HCT116 (cell line): ENCODE measurements around the gene SLC25A22. TPM values are rescaled to one million over a fixed set of nuclear protein-coding genes. Genes with fewer than 3 reads are reported as not detected.

Experiments
- ATAC-seq: fragments of 200-7000 bp; cut with Tn5 transposase; 2 replicates; pipeline ENCODE4 v1.9.1; 2020; ENCODE audit warnings: mild to moderate bottlenecking, moderate library complexity
- BruUV-seq: library from RNA; stranded (reverse); fragments of 400-500 nt; replicated peaks from 2 replicates; lab custom pipeline; 2021; lab: Mats Ljungman, UMichigan
- CTCF ChIA-PET: fragments of 300-600 bp; sonication (Branson Sonifier 250); formaldehyde crosslinking; loops from one replicate; lab custom pipeline; 2021; ENCODE audit warnings: antibody characterized with exemption; lab: Charles Lee
- POLR2A ChIA-PET: fragments of 300-600, 350-600 bp; sonication (Branson Sonifier 250); formaldehyde crosslinking; loops from one replicate; lab custom pipeline; 2021; ENCODE audit warnings: antibody characterized with exemption; lab: Charles Lee
- RAD21 ChIA-PET, 2 experiments: fragments of 300-600 bp; sonication (Branson Sonifier 250); formaldehyde crosslinking; loops; one replicate each; lab custom pipeline; 2023; ENCODE audit warnings: low total read pairs in 2 of 2; ENCODE audit not compliant: uncharacterized antibody in 2 of 2, unreplicated experiment in 2 of 2, low non-redundant PET in 1 of 2; lab: Charles Lee
- DNase-seq: peaks from one replicate; pipeline ENCODE4 v3.0.0-alpha.2; 2010; ENCODE audit warnings: low read depth, low spot score
- H2AFZ ChIP-seq: fragments of 200-600 bp; shearing (Covaris generic), sonication (generic); 2 replicates; pipeline ENCODE4 v1.6.1; 2017; ENCODE audit warnings: low read depth, mixed run types, mixed read lengths, antibody characterized with exemption, low read length; ENCODE audit not compliant: poor library complexity, severe bottlenecking
- H3K27ac ChIP-seq: 2 replicates; pipeline ENCODE4 v1.5.1; 2012; ENCODE audit warnings: low read depth, low read length
- H3K27me3 ChIP-seq: fragments of 200-600 bp; sonication (generic); 2 replicates; pipeline ENCODE4 v1.6.1; 2016; ENCODE audit warnings: mixed run types, low read length, mixed read lengths; ENCODE audit not compliant: insufficient read depth
- H3K36me3 ChIP-seq, 2 experiments: fragments of 200-500 bp in 1 of 2; fragments of 200-600 bp in 1 of 2; sonication (Bioruptor generic) in 1 of 2; sonication (generic) in 1 of 2; 2 replicates each; pipeline versions ENCODE4 v1.5.1 to v1.6.1; 2014 to 2016; ENCODE audit warnings: low read length in 2 of 2, inconsistent platforms in 1 of 2, mixed read lengths in 1 of 2, mixed run types in 1 of 2; ENCODE audit not compliant: insufficient read depth in 2 of 2, control insufficient read depth in 1 of 2
- H3K4me1 ChIP-seq, 2 experiments: fragments of 200-600 bp in 1 of 2; sonication (generic) in 1 of 2; 2 replicates each; pipeline versions ENCODE4 v1.5.1 to v1.6.1; 2012 to 2017; ENCODE audit warnings: low read length in 2 of 2, inconsistent platforms in 1 of 2, mild to moderate bottlenecking in 1 of 2, mixed read lengths in 1 of 2, mixed run types in 1 of 2, moderate library complexity in 1 of 2; ENCODE audit not compliant: insufficient read depth in 2 of 2, control insufficient read depth in 1 of 2
- H3K4me2 ChIP-seq: fragments of 200-600 bp; sonication (generic); 2 replicates; pipeline ENCODE4 v1.6.1; 2017; ENCODE audit warnings: mixed run types, low read length, mixed read lengths
- H3K4me3 ChIP-seq, 2 experiments: fragments of 200-600 bp in 1 of 2; sonication (generic) in 1 of 2; replicated peaks in 1 of 2; 2 replicates each; pipeline ENCODE4 v1.5.1; 2011 to 2016; ENCODE audit warnings: low read length in 2 of 2, control low read depth in 1 of 2, low read depth in 1 of 2, mild to moderate bottlenecking in 1 of 2, mixed read lengths in 1 of 2, mixed run types in 1 of 2
- H3K79me2 ChIP-seq: fragments of 200-600 bp; sonication (generic); 2 replicates; pipeline ENCODE4 v1.6.1; 2017; ENCODE audit warnings: mild to moderate bottlenecking, mixed run types, low read length, moderate library complexity, mixed read lengths; ENCODE audit not compliant: insufficient read depth
- H3K9ac ChIP-seq: fragments of 200-600 bp; sonication (generic); 2 replicates; pipeline ENCODE4 v1.6.1; 2016; ENCODE audit warnings: low read length, mixed read lengths
- H3K9me2 ChIP-seq: fragments of 200-600 bp; sonication (generic), shearing (Covaris generic); 2 replicates; pipeline ENCODE4 v1.6.1; 2017; ENCODE audit warnings: mixed run types, mild to moderate bottlenecking, moderate library complexity; ENCODE audit not compliant: insufficient read depth
- H3K9me3 ChIP-seq, 2 experiments: fragments of 200-500 bp in 1 of 2; fragments of 200-600 bp in 1 of 2; sonication (Bioruptor generic) in 1 of 2; sonication (generic) in 1 of 2; 2 replicates each; pipeline ENCODE4 v1.6.1; 2014 to 2017; ENCODE audit warnings: low read length in 2 of 2, mixed read lengths in 2 of 2, inconsistent platforms in 1 of 2, low read depth in 1 of 2, mild to moderate bottlenecking in 1 of 2, mixed run types in 1 of 2, moderate library complexity in 1 of 2; ENCODE audit not compliant: control insufficient read depth in 1 of 2, insufficient read depth in 1 of 2
- H4K20me1 ChIP-seq: fragments of 200-600 bp; sonication (generic), shearing (Covaris generic); 2 replicates; pipeline ENCODE4 v1.6.1; 2017; ENCODE audit warnings: mixed run types, mild to moderate bottlenecking, moderate library complexity; ENCODE audit not compliant: insufficient read depth
- CBX3 ChIP-seq: IDR thresholded peaks from 2 replicates; pipeline ENCODE4 v1.6.1; 2012; ENCODE audit warnings: low read depth
- EGR1 ChIP-seq: IDR thresholded peaks from 2 replicates; pipeline ENCODE4 v1.6.1; 2012; ENCODE audit warnings: low read depth
- EZH2 ChIP-seq: fragments of 200-600 bp; sonication (generic); IDR thresholded peaks from 2 replicates; pipeline ENCODE4 v1.6.1; 2017; ENCODE audit warnings: antibody characterized with exemption, mixed run types
- EZH2phosphoT487 ChIP-seq: fragments of 200-600 bp; IDR thresholded peaks from 2 replicates; pipeline ENCODE4 v1.6.1; 2018; ENCODE audit warnings: antibody characterized with exemption, borderline replicate concordance
- FOSL1 ChIP-seq: IDR thresholded peaks from 2 replicates; pipeline ENCODE4 v1.6.1; 2012; ENCODE audit warnings: low read depth
- JUND ChIP-seq: IDR thresholded peaks from 2 replicates; pipeline ENCODE4 v1.6.1; 2012
- POLR2A ChIP-seq: IDR thresholded peaks from 2 replicates; pipeline ENCODE4 v1.7.0; 2011; ENCODE audit warnings: borderline replicate concordance; ENCODE audit not compliant: insufficient read depth, insufficient read length; ENCODE audit errors: extremely low read depth
- POLR2AphosphoS5 ChIP-seq: IDR thresholded peaks from 2 replicates; pipeline ENCODE4 v1.6.1; 2011; ENCODE audit warnings: mild to moderate bottlenecking, low read depth, low read length, moderate library complexity
- REST ChIP-seq: IDR thresholded peaks from 2 replicates; pipeline ENCODE4 v1.6.1; 2012; ENCODE audit warnings: low read depth
- SIN3A ChIP-seq: IDR thresholded peaks from 2 replicates; pipeline ENCODE4 v1.6.1; 2012; ENCODE audit warnings: low read depth
- TCF7L2 ChIP-seq: IDR thresholded peaks from 2 replicates; pipeline ENCODE4 v1.7.0; 2011; ENCODE audit warnings: borderline replicate concordance, inconsistent platforms; ENCODE audit not compliant: insufficient read depth, insufficient read length; ENCODE audit errors: extremely low read depth
- YY1 ChIP-seq: IDR thresholded peaks from 2 replicates; pipeline ENCODE4 v1.6.1; 2011; ENCODE audit warnings: low read length, low read depth, moderate library complexity, mild to moderate bottlenecking; ENCODE audit not compliant: insufficient replicate concordance; ENCODE audit errors: extremely low read depth
- ZBTB33 ChIP-seq: IDR thresholded peaks from 2 replicates; pipeline ENCODE4 v1.6.1; 2011; ENCODE audit warnings: mild to moderate bottlenecking, low read length, moderate library complexity; ENCODE audit not compliant: insufficient replicate concordance; ENCODE audit errors: extremely low read depth
- ZFX ChIP-seq: fragments of 450-650 bp; IDR thresholded peaks from 2 replicates; pipeline ENCODE4 v1.6.1; 2017
- ZNF274 ChIP-seq: fragments of 200-500 bp; sonication (Bioruptor generic); IDR thresholded peaks from 2 replicates; pipeline ENCODE4 v1.6.1; 2014; ENCODE audit warnings: mild to moderate bottlenecking, low read depth, low read length, inconsistent platforms
- intact Hi-C: fragments of 100-400 bp; cut with micrococcal nuclease; formaldehyde crosslinking; loops from 2 replicates; pipeline ENCODE4 v1.10.0; 2022
- total RNA-seq: library from RNA; stranded (reverse); gene quantifications from one replicate; pipeline ENCODE4 v1.2.1, GENCODE V29; 2021; ENCODE audit not compliant: unreplicated experiment
- TF ChIP-seq, protein P1 (sequence below): IDR thresholded peaks from 2 replicates; pipeline ENCODE4 v1.6.1; 2012
- TF ChIP-seq, protein P2 (sequence below), 3 experiments: fragments of 200-600 bp in 1 of 3; sonication (generic) in 1 of 3; IDR thresholded peaks in 2 of 3; conservative IDR thresholded peaks in 1 of 3; 2 replicates each; pipeline ENCODE4 v1.5.1; 2012 to 2017; ENCODE audit warnings: low read depth in 2 of 3, low read length in 2 of 3, antibody characterized with exemption in 1 of 3, borderline replicate concordance in 1 of 3, control low read depth in 1 of 3, mild to moderate bottlenecking in 1 of 3, mixed read lengths in 1 of 3, mixed run types in 1 of 3, moderate library complexity in 1 of 3; ENCODE audit not compliant: insufficient read depth in 1 of 3

Gene SLC25A22
- total RNA-seq, 1 experiment from 2014 or later, result 62.0 TPM

DNA sequence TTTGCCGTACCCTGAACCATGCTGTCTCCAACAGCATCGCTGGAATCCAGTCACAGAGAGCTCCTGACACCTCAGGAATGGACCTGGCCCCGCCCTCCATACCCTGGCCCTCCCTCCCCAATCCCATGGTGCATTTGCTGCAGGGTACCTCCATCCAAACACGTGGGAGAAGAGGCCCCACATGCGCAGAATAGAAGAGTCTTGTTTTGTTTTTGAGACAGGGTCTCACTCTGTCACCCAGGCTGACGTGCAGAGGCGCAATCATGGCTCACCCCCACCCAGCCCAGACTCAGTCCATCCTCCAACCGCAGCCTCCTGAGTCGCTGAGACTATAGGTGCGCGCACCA lies 18.3 kb upstream of the SLC25A22 start:
- Histone ChIP-seq H3K9ac (no peak overlapping the region), H3K4me1 (peaks cover 24 to 58% of the 10 kb centered on the region in 2 experiments), H3K4me3 (no peak overlapping the region), H3K36me3 (peaks cover 12 to 22% of the 10 kb centered on the region in 2 experiments), H3K27me3 (no peaks in the 10 kb centered on the region)
- no peak for ATAC-seq
- CTCF ChIA-PET, result no interaction called here
- no peak for TF ChIP-seq JUND
- TF ChIP-seq EGR1, result no peak
- no peak for TF ChIP-seq REST
- no peak for TF ChIP-seq SIN3A
- TF ChIP-seq, protein P1, sequence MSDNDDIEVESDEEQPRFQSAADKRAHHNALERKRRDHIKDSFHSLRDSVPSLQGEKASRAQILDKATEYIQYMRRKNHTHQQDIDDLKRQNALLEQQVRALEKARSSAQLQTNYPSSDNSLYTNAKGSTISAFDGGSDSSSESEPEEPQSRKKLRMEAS, result no peak
- TF ChIP-seq TCF7L2, result no peak
- TF ChIP-seq POLR2AphosphoS5, result no peak
- TF ChIP-seq, protein P2, sequence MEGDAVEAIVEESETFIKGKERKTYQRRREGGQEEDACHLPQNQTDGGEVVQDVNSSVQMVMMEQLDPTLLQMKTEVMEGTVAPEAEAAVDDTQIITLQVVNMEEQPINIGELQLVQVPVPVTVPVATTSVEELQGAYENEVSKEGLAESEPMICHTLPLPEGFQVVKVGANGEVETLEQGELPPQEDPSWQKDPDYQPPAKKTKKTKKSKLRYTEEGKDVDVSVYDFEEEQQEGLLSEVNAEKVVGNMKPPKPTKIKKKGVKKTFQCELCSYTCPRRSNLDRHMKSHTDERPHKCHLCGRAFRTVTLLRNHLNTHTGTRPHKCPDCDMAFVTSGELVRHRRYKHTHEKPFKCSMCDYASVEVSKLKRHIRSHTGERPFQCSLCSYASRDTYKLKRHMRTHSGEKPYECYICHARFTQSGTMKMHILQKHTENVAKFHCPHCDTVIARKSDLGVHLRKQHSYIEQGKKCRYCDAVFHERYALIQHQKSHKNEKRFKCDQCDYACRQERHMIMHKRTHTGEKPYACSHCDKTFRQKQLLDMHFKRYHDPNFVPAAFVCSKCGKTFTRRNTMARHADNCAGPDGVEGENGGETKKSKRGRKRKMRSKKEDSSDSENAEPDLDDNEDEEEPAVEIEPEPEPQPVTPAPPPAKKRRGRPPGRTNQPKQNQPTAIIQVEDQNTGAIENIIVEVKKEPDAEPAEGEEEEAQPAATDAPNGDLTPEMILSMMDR (IDR thresholded peaks at IDR 0.05 in 2 of 3, conservative IDR thresholded peaks at IDR 0.05 in 1 of 3; ENCODE audit: borderline replicate concordance in 1 of 3, insufficient read depth in 1 of 3, low read depth in 2 of 3, low read length in 2 of 3), result no peak
- TF ChIP-seq ZFX, result no peak
- no peak for TF ChIP-seq ZBTB33
- no peak for TF ChIP-seq ZNF274
- TF ChIP-seq POLR2A, result no peak
- TF ChIP-seq EZH2phosphoT487, result no peak
- TF ChIP-seq FOSL1, result no peak
- no peak for TF ChIP-seq EZH2
- no peak for TF ChIP-seq YY1
- no peak for TF ChIP-seq CBX3
- TF ChIP-seq, all 23 proteins: peak for 0
- ChIA-PET POLR2A (interaction anchor here (1.1 kb wide), 1 partner anchor 20 kb away, joined by 4 read pairs; no protein-coding TSS in a partner anchor), RAD21 (no interaction called here)
- H3K9me3 ChIP-seq, result no peaks in the 10 kb centered on the region
- no peak overlapping the region for H3K27ac ChIP-seq
- intact Hi-C loops, result no loop called here
- H2AFZ ChIP-seq, result no peak overlapping the region
- H3K9me2 ChIP-seq, result no peaks in the 10 kb centered on the region
- no peak overlapping the region for H3K4me2 ChIP-seq
- no TSS peak for BruUV-seq
- peaks cover 11% of the 10 kb centered on the region; the same call in 1 of the 2 replicates for H4K20me1 ChIP-seq
- peaks cover 31% of the 10 kb centered on the region for H3K79me2 ChIP-seq
- no peak for DNase-seq
